Measurements from ENCODE around the gene CD177.
"Not testable (repeated sequence)": the region's sequence is repeated elsewhere in the genome, so short reads cannot be mapped to it uniquely, and the experiment has no call there.

Gene CD177

GRCh38 chr19:43380771-43381386, 27.4 kb downstream of the CD177 start:
- no peak for DNase-seq (ENCODE audit: low spot score)

DNA sequence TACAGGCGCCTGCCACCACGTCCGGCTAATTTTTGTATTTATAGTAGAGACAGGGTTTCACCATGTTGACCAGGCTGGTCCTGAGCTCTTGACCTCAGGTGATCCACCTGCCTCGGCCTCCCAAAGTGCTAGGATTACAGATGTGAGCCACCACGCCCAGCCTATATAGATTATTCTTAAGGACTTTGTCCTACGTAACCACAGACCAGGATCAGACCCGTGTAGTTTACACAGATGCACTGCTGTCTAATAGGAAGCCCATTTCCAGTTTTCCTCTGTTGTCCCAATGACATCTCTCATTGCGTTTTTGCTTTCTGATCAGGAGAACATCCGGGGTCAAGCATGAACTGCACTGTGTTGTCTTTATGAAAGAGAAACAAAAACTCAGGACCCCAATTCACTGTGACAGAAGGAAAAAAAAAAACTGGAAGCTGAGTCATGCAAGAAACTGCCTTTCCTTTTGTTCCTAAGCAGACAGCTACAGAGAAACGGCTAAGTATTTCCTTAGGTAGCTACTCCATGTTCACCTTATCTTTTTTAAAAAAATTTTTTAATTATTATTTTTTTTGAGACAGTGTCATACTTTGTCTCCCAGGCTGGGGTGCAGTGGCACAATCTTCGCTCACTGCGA, 29.2 kb downstream of the CD177 start:
- not testable (repeated sequence) for DNase-seq (ENCODE audit: low spot score)

DNA sequence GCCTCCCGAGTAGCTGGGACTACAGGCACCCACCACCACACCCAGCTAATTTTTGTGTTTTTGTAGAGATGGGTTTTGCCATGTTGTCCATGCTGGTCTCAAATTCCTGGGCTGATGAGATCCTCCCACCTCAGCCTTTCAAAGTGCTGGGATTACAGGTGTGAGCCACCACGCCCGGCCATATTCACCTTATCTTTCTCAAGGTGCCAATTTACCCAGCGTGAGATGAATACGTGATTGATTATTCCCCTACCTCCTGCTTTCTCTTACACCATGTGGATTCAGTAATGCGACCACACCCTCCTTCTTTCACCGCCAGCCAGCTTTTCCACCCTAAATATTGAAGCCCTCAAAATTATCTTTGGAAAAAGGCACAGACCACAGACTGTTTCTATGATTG, 29.8 kb downstream of the CD177 start:
- not testable (repeated sequence) for DNase-seq (ENCODE audit: low spot score)

DNA sequence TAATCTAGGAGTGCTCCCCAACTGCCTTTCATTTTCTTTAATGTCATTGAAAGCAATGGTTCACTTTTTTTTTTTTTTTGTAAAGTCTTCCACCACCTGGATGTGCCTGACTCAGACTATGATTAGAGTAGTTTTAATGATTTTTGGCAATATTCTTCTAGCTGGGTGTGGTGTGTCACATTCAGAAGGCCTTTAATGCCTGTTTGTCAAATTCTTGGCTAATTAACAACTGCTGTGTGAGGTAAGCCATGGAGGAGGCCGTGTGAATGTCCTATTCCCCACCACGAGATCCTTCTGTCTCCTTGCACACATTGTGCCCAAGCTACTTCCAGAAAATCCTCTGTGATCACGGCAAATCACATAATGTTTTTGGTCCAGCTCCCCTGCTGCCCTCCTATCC, 30.3 kb downstream of the CD177 start:
- DNase-seq (ENCODE audit: low spot score): not testable (repeated sequence)

- DNase-seq (ENCODE audit: low spot score): not testable (repeated sequence)
Observed at GRCh38 chr19:43390903-43391551, 37.5 kb downstream of the CD177 start.

- not testable (repeated sequence) for DNase-seq (ENCODE audit: low spot score)
Observed at GRCh38 chr19:43391552-43391935, 38.1 kb downstream of the CD177 start.

GRCh38 chr19:43393501-43393900, 40.0 kb downstream of the CD177 start:
- DNase-seq (ENCODE audit: low spot score): not testable (repeated sequence)

DNA sequence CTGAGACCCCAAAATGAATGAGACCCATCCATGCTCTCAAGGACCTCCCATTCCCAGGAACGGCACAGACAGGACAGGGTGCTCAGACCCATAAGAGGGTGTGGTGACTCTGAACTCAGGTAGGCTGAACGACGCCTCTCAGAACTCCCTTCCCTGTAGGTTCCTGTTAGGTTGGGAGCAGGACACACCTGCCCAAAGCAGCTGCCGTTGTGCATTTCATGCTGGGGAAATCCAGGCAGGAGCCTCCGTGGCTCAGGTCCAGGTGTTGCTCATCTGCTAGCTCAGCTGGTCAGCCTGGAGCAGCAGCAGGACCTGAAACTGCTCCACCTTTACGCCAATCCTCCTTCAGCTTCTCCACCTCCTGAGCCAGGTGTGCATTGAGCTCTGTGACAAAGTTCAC, 42.1 kb downstream of the CD177 start:
- DNase-seq (ENCODE audit: low spot score): no peak

DNA sequence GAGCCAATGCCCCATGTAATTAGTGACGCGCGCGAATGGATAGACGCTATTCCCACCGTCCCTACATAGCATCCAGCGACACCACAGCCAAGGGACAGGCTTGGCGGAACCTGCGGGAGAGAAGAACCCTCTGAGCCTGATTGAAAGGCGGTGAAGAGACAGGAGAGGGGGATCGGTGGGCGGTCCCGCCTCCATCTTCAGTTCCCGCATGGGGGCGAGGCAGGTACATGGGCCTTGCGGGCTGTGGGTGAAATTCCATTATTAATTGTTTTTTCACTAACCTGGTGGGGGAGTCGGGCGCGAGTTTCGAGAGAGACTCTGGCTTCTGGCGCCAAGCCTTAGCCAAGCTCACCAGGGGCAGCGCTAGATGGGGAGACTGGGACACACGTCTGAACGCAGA, 52.8 kb downstream of the CD177 start:
- no peak for DNase-seq (ENCODE audit: low spot score)

- no peak for DNase-seq (ENCODE audit: low spot score)
Observed at GRCh38 chr19:43407416-43408005, 54.0 kb downstream of the CD177 start.

DNA sequence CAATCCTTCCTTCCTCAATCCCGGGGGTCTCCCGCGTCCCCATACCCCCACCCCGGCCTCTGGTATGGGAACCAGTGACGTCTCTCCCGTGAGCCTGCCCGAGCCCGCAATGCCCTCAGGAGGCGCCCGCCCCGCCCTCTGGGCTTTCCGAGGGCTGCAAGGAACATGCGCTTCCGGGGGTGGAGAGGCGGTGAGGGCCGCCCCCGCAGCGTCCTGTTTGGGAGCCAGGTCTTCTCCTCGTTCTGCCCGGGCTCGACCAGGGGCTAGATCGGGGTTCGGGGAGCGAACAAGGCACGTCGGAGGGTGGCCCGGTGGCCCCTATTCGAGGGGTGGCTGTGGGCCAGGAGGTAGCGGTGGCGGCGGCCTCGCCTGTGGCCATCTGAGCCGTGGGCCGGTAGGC, 54.6 kb downstream of the CD177 start:
- no peak for DNase-seq (ENCODE audit: low spot score)

GRCh38 chr19:43409415-43409814, 55.9 kb downstream of the CD177 start:
- no peak for DNase-seq (ENCODE audit: low spot score)

GRCh38 chr19:43412441-43412840, 59.0 kb downstream of the CD177 start:
- DNase-seq (ENCODE audit: low spot score): no peak
